Tibial artery (tissue), 4 donors: ENCODE results near the gene NT5DC2.

Source experiments
- DNase-seq, 2 donors: peaks; one replicate each; pipeline ENCODE4 v3.0.0-alpha.2; 2019
- H3K27ac ChIP-seq, 2 donors: fragments of 200-600 bp; sonication (generic) in 1 of 2; 1 replicate in 1 of 2; 2 replicates in 1 of 2; pipeline ENCODE4 v1.5.1; 2018 to 2019; ENCODE audit warnings: mild to moderate bottlenecking in 1 of 2
- H3K27me3 ChIP-seq, 2 donors: fragments of 200-600 bp; sonication (generic) in 1 of 2; one replicate each; pipeline versions ENCODE4 v1.5.1 to v1.6.0; 2016 to 2019
- H3K36me3 ChIP-seq, 3 donors: fragments of 200-600 bp; sonication (generic) in 2 of 3; one replicate each; pipeline ENCODE4 v1.5.1; 2016 to 2019; ENCODE audit warnings: mild to moderate bottlenecking in 2 of 3
- H3K4me1 ChIP-seq, 4 donors: fragments of 200-600 bp; sonication (generic) in 2 of 4; 1 replicate in 3 of 4; 2 replicates in 1 of 4; pipeline ENCODE4 v1.5.1; 2016 to 2019
- H3K4me3 ChIP-seq, 2 donors: fragments of 200-600 bp; sonication (generic) in 1 of 2; 1 replicate in 1 of 2; 2 replicates in 1 of 2; pipeline ENCODE4 v1.5.1; 2018 to 2019; ENCODE audit warnings: mild to moderate bottlenecking in 2 of 2
- H3K9me3 ChIP-seq, 3 donors: fragments of 200-600 bp; sonication (generic) in 1 of 3; one replicate each; pipeline ENCODE4 v1.5.1; 2016 to 2019
- intact Hi-C: fragments of 100-400 bp; cut with DNase I; formaldehyde crosslinking; loops from one replicate; pipeline ENCODE4 v1.15.0; 2023; ENCODE audit warnings: low total_unique reads
- TF ChIP-seq, protein P1 (sequence below), 2 experiments: fragments of 200-600 bp in 1 of 2; fragments of 450-650 bp in 1 of 2; IDR thresholded peaks; one replicate each; pipeline ENCODE4 v1.5.1; 2017 to 2019; ENCODE audit warnings: antibody characterized with exemption in 2 of 2, mild to moderate bottlenecking in 1 of 2, moderate library complexity in 1 of 2

NT5DC2 gene

DNA sequence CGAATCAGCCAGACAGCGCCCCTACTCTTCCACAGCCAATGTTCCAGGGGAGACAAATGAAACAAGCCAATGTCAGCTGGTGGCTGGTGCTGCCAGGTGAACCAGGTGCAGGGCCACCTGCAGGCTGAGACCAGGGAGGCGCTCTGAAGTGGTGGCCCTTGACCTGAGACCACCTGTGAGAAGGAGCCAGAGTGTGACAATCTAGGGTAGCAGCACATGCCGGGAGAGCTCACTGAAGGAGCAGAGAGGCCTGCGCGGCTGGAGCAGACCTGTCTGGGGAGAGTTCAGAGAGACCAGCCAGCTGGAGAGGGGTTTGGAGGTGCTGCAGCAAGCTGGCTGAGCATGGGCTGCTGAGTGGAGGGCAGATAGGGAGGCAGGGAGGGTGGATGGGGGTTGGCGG lies 39.2 kb downstream of the NT5DC2 start:
- DNase-seq = no peak
- H3K27ac ChIP-seq = no peak overlapping the region
- TF ChIP-seq, protein P1, sequence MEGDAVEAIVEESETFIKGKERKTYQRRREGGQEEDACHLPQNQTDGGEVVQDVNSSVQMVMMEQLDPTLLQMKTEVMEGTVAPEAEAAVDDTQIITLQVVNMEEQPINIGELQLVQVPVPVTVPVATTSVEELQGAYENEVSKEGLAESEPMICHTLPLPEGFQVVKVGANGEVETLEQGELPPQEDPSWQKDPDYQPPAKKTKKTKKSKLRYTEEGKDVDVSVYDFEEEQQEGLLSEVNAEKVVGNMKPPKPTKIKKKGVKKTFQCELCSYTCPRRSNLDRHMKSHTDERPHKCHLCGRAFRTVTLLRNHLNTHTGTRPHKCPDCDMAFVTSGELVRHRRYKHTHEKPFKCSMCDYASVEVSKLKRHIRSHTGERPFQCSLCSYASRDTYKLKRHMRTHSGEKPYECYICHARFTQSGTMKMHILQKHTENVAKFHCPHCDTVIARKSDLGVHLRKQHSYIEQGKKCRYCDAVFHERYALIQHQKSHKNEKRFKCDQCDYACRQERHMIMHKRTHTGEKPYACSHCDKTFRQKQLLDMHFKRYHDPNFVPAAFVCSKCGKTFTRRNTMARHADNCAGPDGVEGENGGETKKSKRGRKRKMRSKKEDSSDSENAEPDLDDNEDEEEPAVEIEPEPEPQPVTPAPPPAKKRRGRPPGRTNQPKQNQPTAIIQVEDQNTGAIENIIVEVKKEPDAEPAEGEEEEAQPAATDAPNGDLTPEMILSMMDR (IDR thresholded peaks at IDR 0.05) = no peak
- H3K27me3 ChIP-seq = no peaks in the 10 kb centered on the region
- peaks cover 0 to 24% (median 0%) of the 10 kb centered on the region in 4 donors for H3K4me1 ChIP-seq
- intact Hi-C loops = no loop called here
- peaks cover 35 to 45% (median 39%) of the 10 kb centered on the region in 3 donors for H3K36me3 ChIP-seq
- H3K9me3 ChIP-seq = no peaks in the 10 kb centered on the region
- peak overlapping the region in 1 of 2 donors; percentile 37 for H3K4me3 ChIP-seq

GRCh38 chr3:52493232-52494017 lies 40.2 kb downstream of the NT5DC2 start:
- DNase-seq = no peak
- H3K27me3 ChIP-seq = no peaks in the 10 kb centered on the region
- H3K4me1 ChIP-seq = peaks cover 0 to 24% (median 0%) of the 10 kb centered on the region in 4 donors
- peaks cover 45 to 56% (median 49%) of the 10 kb centered on the region in 3 donors for H3K36me3 ChIP-seq
- TF ChIP-seq, protein P1 (IDR thresholded peaks at IDR 0.05) = no peak
- no peaks in the 10 kb centered on the region for H3K9me3 ChIP-seq
- H3K4me3 ChIP-seq = no peak overlapping the region
- intact Hi-C loops = no loop called here
- H3K27ac ChIP-seq = no peak overlapping the region

GRCh38 chr3:52492059-52492458 lies 41.6 kb downstream of the NT5DC2 start:
- no peaks in the 10 kb centered on the region for H3K27me3 ChIP-seq
- no peaks in the 10 kb centered on the region for H3K9me3 ChIP-seq
- TF ChIP-seq, protein P1 (IDR thresholded peaks at IDR 0.05) = no peak
- no peak overlapping the region for H3K4me3 ChIP-seq
- no peak for DNase-seq
- H3K36me3 ChIP-seq = peaks cover 58 to 69% (median 63%) of the 10 kb centered on the region in 3 donors
- no peak overlapping the region for H3K27ac ChIP-seq
- peaks cover 0 to 24% (median 0%) of the 10 kb centered on the region in 4 donors for H3K4me1 ChIP-seq
- intact Hi-C loops = no loop called here

DNA sequence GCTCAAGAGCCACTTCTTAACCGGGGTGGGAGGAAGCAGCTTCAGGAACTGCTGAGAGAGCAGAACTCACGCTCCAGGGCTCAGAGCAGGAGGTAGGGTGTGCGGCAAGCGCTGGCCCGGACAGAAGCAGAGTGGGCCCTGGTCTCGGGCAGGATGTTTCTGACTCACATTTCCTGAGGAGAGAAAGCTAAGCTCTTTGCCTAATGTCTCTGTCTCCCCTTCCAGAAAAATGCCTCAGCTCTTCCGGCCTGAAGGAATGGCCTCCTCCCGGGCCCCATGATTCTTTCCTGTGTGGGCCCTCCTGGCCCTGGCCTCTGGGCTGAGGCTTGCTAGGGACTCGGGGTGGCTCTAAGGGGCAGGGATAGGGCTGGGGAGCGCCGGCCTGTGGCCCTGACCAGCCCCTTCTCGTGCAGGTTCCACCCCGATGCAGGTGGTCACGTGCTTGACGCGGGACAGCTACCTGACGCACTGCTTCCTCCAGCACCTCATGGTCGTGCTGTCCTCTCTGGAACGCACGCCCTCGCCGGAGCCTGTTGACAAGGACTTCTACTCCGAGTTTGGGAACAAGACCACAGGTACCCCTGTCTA lies 42.6 kb downstream of the NT5DC2 start:
- Histone ChIP-seq H3K9me3 (no peaks in the 10 kb centered on the region), H3K27ac (no peak overlapping the region), H3K36me3 (peaks cover 67 to 79% (median 72%) of the 10 kb centered on the region in 3 donors), H3K27me3 (no peaks in the 10 kb centered on the region), H3K4me3 (no peak overlapping the region), H3K4me1 (peaks cover 0 to 23% (median 0%) of the 10 kb centered on the region in 4 donors)
- peak in 1 of 2 donors; percentile 61 for DNase-seq
- intact Hi-C loops = no loop called here
- TF ChIP-seq, protein P1 (IDR thresholded peaks at IDR 0.05) = no peak

GRCh38 chr3:52490035-52490938 lies 43.4 kb downstream of the NT5DC2 start:
- Histone ChIP-seq H3K4me1 (peaks cover 0 to 16% (median 0%) of the 10 kb centered on the region in 4 donors), H3K36me3 (peaks cover 75 to 87% (median 79%) of the 10 kb centered on the region in 3 donors), H3K27me3 (no peaks in the 10 kb centered on the region), H3K4me3 (no peak overlapping the region), H3K27ac (no peak overlapping the region), H3K9me3 (no peaks in the 10 kb centered on the region)
- TF ChIP-seq, protein P1 (IDR thresholded peaks at IDR 0.05) = no peak
- intact Hi-C loops = no loop called here
- no peak for DNase-seq
